IMR-90 (cell line): ENCODE measurements around the gene RGS16. TPM values are rescaled to one million over a fixed set of nuclear protein-coding genes. Genes with fewer than 3 reads are reported as not detected.
A peak's percentile ranks its signal among the peaks of the same experiment; 100 is the strongest.

Experiments used
- ATAC-seq: fragments of 200-7000 bp; cut with Tn5 transposase; 2 replicates; pipeline ENCODE4 v1.9.1; 2020; ENCODE audit warnings: low read depth, mild to moderate bottlenecking, moderate library complexity
- BruUV-seq: library from RNA; stranded (reverse); fragments of 400-500 nt; replicated peaks from 2 replicates; lab custom pipeline; 2021; lab: Mats Ljungman, UMichigan
- CTCF ChIA-PET: fragments of 300-600 bp; formaldehyde crosslinking; extraction: SDS; loops from one replicate; lab custom pipeline; 2021; ENCODE audit warnings: antibody characterized with exemption; lab: Yijun Ruan, JAX
- POLR2A ChIA-PET: fragments of 300-600 bp; sonication (Branson Sonifier 250); formaldehyde crosslinking; loops from one replicate; lab custom pipeline; 2022; ENCODE audit warnings: antibody characterized with exemption; ENCODE audit not compliant: unreplicated experiment; lab: Charles Lee
- DNase-seq: peaks from one replicate; pipeline ENCODE4 v3.0.0; 2013
- H2AFZ ChIP-seq: replicated peaks from 2 replicates; pipeline ENCODE3; 2013; ENCODE audit warnings: low read length, mild to moderate bottlenecking; ENCODE audit not compliant: poor library complexity
- H2AK5ac ChIP-seq: 2 replicates; pipeline ENCODE4 v1.6.1; 2013; ENCODE audit warnings: low read depth, low read length, inconsistent platforms
- H2AK9ac ChIP-seq: replicated peaks from 2 replicates; pipeline ENCODE3; 2013; ENCODE audit warnings: mild to moderate bottlenecking, low read depth, low read length, moderate library complexity; ENCODE audit not compliant: poor library complexity
- H2BK120ac ChIP-seq: 2 replicates; pipeline ENCODE4 v1.6.1; 2013; ENCODE audit warnings: low read depth, low read length, inconsistent platforms
- H2BK15ac ChIP-seq: 3 replicates; pipeline ENCODE4 v1.6.1; 2013; ENCODE audit warnings: low read depth, low read length, inconsistent platforms
- H2BK20ac ChIP-seq: 2 replicates; pipeline ENCODE4 v1.6.1; 2013; ENCODE audit warnings: low read depth, mild to moderate bottlenecking, inconsistent platforms, low read length, moderate library complexity
- H2BK5ac ChIP-seq: 2 replicates; pipeline ENCODE4 v1.6.1; 2013; ENCODE audit warnings: mild to moderate bottlenecking, low read depth, low read length, inconsistent platforms; ENCODE audit not compliant: poor library complexity, severe bottlenecking
- H3K14ac ChIP-seq: replicated peaks from 2 replicates; pipeline ENCODE4 v1.6.1; 2013; ENCODE audit warnings: low read depth, low read length, inconsistent platforms
- H3K18ac ChIP-seq: 2 replicates; pipeline ENCODE4 v1.6.1; 2013; ENCODE audit warnings: low read depth, low read length, control low read depth
- H3K23ac ChIP-seq: 2 replicates; pipeline ENCODE4 v1.6.1; 2013; ENCODE audit warnings: low read depth, low read length, inconsistent platforms
- H3K27ac ChIP-seq: 2 replicates; pipeline ENCODE4 v1.5.1; 2013; ENCODE audit warnings: mild to moderate bottlenecking, control low read depth, low read length; ENCODE audit not compliant: insufficient read depth
- H3K27me3 ChIP-seq: 2 replicates; pipeline ENCODE4 v1.6.1; 2013; ENCODE audit warnings: low read length; ENCODE audit not compliant: control insufficient read depth, insufficient read depth
- H3K36me3 ChIP-seq: 2 replicates; pipeline ENCODE4 v1.6.1; 2013; ENCODE audit warnings: low read length, mixed read lengths; ENCODE audit not compliant: control insufficient read depth, insufficient read depth
- H3K4ac ChIP-seq: 2 replicates; pipeline ENCODE4 v1.6.1; 2013; ENCODE audit warnings: low read depth, low read length, inconsistent platforms
- H3K4me1 ChIP-seq: 2 replicates; pipeline ENCODE4 v1.6.1; 2013; ENCODE audit warnings: low read length, mixed read lengths; ENCODE audit not compliant: control insufficient read depth, insufficient read depth
- H3K4me2 ChIP-seq: 2 replicates; pipeline ENCODE4 v1.6.1; 2013; ENCODE audit warnings: low read depth, mild to moderate bottlenecking, control low read depth, low read length, moderate library complexity
- H3K4me3 ChIP-seq: 2 replicates; pipeline ENCODE4 v1.5.1; 2013; ENCODE audit warnings: low read depth, mild to moderate bottlenecking, control low read depth, low read length, moderate library complexity; ENCODE audit not compliant: insufficient read depth
- H3K56ac ChIP-seq: 2 replicates; pipeline ENCODE4 v1.6.1; 2013; ENCODE audit warnings: low read length, inconsistent platforms; ENCODE audit not compliant: insufficient read depth; ENCODE audit errors: extremely low read depth
- H3K79me1 ChIP-seq, 2 experiments: 2 replicates each; pipeline ENCODE4 v1.6.1; 2013; ENCODE audit warnings: low read length in 2 of 2, inconsistent platforms in 1 of 2, low read depth in 1 of 2
- H3K9ac ChIP-seq: 2 replicates; pipeline ENCODE4 v1.6.1; 2013; ENCODE audit warnings: low read depth, low read length, control low read depth
- H3K9me1 ChIP-seq: 2 replicates; pipeline ENCODE4 v1.6.1; 2013; ENCODE audit warnings: low read length, inconsistent platforms; ENCODE audit not compliant: insufficient read depth
- H3K9me3 ChIP-seq: 2 replicates; pipeline ENCODE4 v1.6.1; 2013; ENCODE audit warnings: low read length; ENCODE audit not compliant: control insufficient read depth, insufficient read depth
- H4K20me1 ChIP-seq: 2 replicates; pipeline ENCODE4 v1.6.1; 2013; ENCODE audit warnings: low read length, inconsistent platforms; ENCODE audit not compliant: insufficient read depth
- H4K5ac ChIP-seq: 2 replicates; pipeline ENCODE4 v1.6.1; 2013; ENCODE audit warnings: mild to moderate bottlenecking, low read depth, low read length, control low read depth
- H4K8ac ChIP-seq, 2 experiments: 2 replicates each; pipeline ENCODE4 v1.6.1; 2013; ENCODE audit warnings: low read depth in 2 of 2, low read length in 2 of 2, control low read depth in 1 of 2, inconsistent platforms in 1 of 2
- H4K91ac ChIP-seq: 2 replicates; pipeline ENCODE4 v1.6.1; 2013; ENCODE audit warnings: low read depth, low read length, inconsistent platforms; ENCODE audit not compliant: insufficient read depth
- CTCF ChIP-seq: conservative IDR thresholded peaks from 2 replicates; pipeline ENCODE4 v1.5.1; 2012; ENCODE audit warnings: mild to moderate bottlenecking, low read depth, low read length, improper control_type of control experiment
- WGBS, 2 experiments: methylation state at CpG; one replicate each; pipeline versions ENCODE4 v1.1.5 to v1.1.7; 2013; ENCODE audit warnings: missing lambda C conversion rate in 2 of 2; ENCODE audit not compliant: insufficient read length in 1 of 2; ENCODE audit errors: extremely low coverage in 2 of 2; 5-methylcytosine and 5-hydroxymethylcytosine counted together
- dilution Hi-C: fragments of 300-500 bp; cut with HindIII; formaldehyde crosslinking; loops from one replicate; pipeline ENCODE4 v1.14.3; 2018; ENCODE audit warnings: low sequenced_read_pairs; ENCODE audit not compliant: unreplicated experiment
- in situ Hi-C: fragments of 300-500 bp; cut with MboI; formaldehyde crosslinking; loops from 3 replicates; pipeline ENCODE4 v1.14.3; 2019; ENCODE audit warnings: low sequenced_read_pairs, inconsistent platforms, mixed read lengths
- intact Hi-C: fragments of 100-400 bp; cut with micrococcal nuclease; formaldehyde crosslinking; loops from 2 replicates; pipeline ENCODE4 v1.10.0; 2022
- polyA plus RNA-seq, 3 experiments: library from polyadenylated mRNA; depleted of rRNA; stranded (reverse); fragments of >200 nt; gene quantifications; 2 replicates each; pipeline ENCODE4 v1.2.3, GENCODE V29; 2012; ENCODE audit warnings: low replicate concordance in 1 of 3
- total RNA-seq: library from RNA; depleted of rRNA; stranded (reverse); fragments of >200 nt; gene quantifications from 2 replicates; pipeline ENCODE4 v1.2.3, GENCODE V29; 2012

Gene RGS16
- total and polyA plus RNA-seq, 2 of the 4 experiments (the other 2 are of a cell fraction) = 0.15 to 0.18 TPM

GRCh38 chr1:182549811-182550210, 54.4 kb downstream of the RGS16 start:
- CTCF ChIA-PET = no interaction called here
- ATAC-seq = peak; percentile 74

More at GRCh38 chr1:182549811-182550210, 54.4 kb downstream of the RGS16 start:
- H3K36me3 ChIP-seq = no peaks in the 10 kb centered on the region
- no peak overlapping the region for H2BK15ac ChIP-seq
- H3K4me2 ChIP-seq = no peak overlapping the region
- H3K4me3 ChIP-seq = no peak overlapping the region
- intact Hi-C loops = no loop called here
- POLR2A ChIA-PET = no interaction called here
- no peak overlapping the region for H2BK120ac ChIP-seq
- DNase-seq = no peak
- H2AK9ac ChIP-seq = no peak overlapping the region
- H3K27me3 ChIP-seq = no peaks in the 10 kb centered on the region; the same call in 1 of the 2 replicates
- H2BK20ac ChIP-seq = no peak overlapping the region
- H3K23ac ChIP-seq = no peak overlapping the region
- no peak overlapping the region for H3K9ac ChIP-seq
- WGBS, 2 experiments = no CpG with 5 or more reads among the region's 1 CpG
- no peak overlapping the region for H2AFZ ChIP-seq
- H3K4ac ChIP-seq = no peak overlapping the region
- in situ Hi-C loops = no loop called here
- no TSS peak for BruUV-seq
- no peaks in the 10 kb centered on the region for H3K79me1 ChIP-seq
- no peak overlapping the region for H2AK5ac ChIP-seq
- no peaks in the 10 kb centered on the region for H3K4me1 ChIP-seq
- no peak overlapping the region for H4K8ac ChIP-seq
- H3K9me1 ChIP-seq = no peaks in the 10 kb centered on the region
- dilution Hi-C loops = no loop called here
- TF ChIP-seq CTCF = no peak
- H3K9me3 ChIP-seq = peaks cover 5% of the 10 kb centered on the region; the same call in 1 of the 2 replicates
- no peaks in the 10 kb centered on the region for H4K20me1 ChIP-seq
- H3K27ac ChIP-seq = no peak overlapping the region
- no peak overlapping the region for H4K91ac ChIP-seq
- no peak overlapping the region for H3K18ac ChIP-seq
- no peak overlapping the region for H2BK5ac ChIP-seq
- H3K56ac ChIP-seq = no peak overlapping the region
- no peak overlapping the region for H3K14ac ChIP-seq
- H4K5ac ChIP-seq = no peak overlapping the region
